Ovary (tissue), 1 donor: ENCODE results near the gene ACE2.

ENCODE experiments used
- EP300 ChIP-seq: sonication (generic); formaldehyde crosslinking; IDR thresholded peaks from one replicate; pipeline ENCODE4 v1.6.1; 2017; ENCODE audit warnings: antibody characterized with exemption
- POLR2A ChIP-seq: fragments of 450-650 bp; IDR thresholded peaks from one replicate; pipeline ENCODE4 v1.6.1; 2017; ENCODE audit warnings: antibody characterized with exemption, mild to moderate bottlenecking, moderate library complexity

GRCh38 chrX:15619053-15619755 lies 18.4 kb upstream of the ACE2 start:
- TF ChIP-seq EP300 (no peak), POLR2A (no peak)
